Chondrocyte (in vitro differentiated cells): ENCODE measurements around the gene COL1A1. TPM values are rescaled to one million over a fixed set of nuclear protein-coding genes. Genes with fewer than 3 reads are reported as not detected.

Experiments used
- DNase-seq: peaks from one replicate; pipeline ENCODE4 v3.0.0; 2021; ENCODE audit warnings: mixed read lengths, low spot score
- H3K27ac Mint-ChIP-seq: one replicate; pipeline ENCODE4 v1.8.0; 2021; ENCODE audit warnings: mild to moderate bottlenecking, moderate library complexity, mixed read lengths; ENCODE audit not compliant: unreplicated experiment
- H3K27me3 Mint-ChIP-seq: 2 replicates; pipeline ENCODE4 v1.8.0; 2021; ENCODE audit warnings: low read depth, mixed read lengths
- H3K36me3 Mint-ChIP-seq: 2 replicates; pipeline ENCODE4 v1.8.0; 2021; ENCODE audit warnings: low read depth, mixed read lengths
- H3K4me1 Mint-ChIP-seq: 2 replicates; pipeline ENCODE4 v1.8.0; 2021; ENCODE audit warnings: low read depth, mild to moderate bottlenecking, mixed read lengths
- H3K4me3 Mint-ChIP-seq: one replicate; pipeline ENCODE4 v1.8.0; 2021; ENCODE audit warnings: mild to moderate bottlenecking, moderate library complexity, mixed read lengths; ENCODE audit not compliant: unreplicated experiment
- H3K9me3 Mint-ChIP-seq: 2 replicates; pipeline ENCODE4 v1.8.0; 2021; ENCODE audit warnings: low read depth, mixed read lengths
- CTCF ChIP-seq: fragments of 200-600 bp; sonication (generic); IDR thresholded peaks from 2 replicates; pipeline ENCODE4 v1.5.0; 2021; ENCODE audit warnings: antibody characterized with exemption, mild to moderate bottlenecking, moderate library complexity
- total RNA-seq: library from RNA; stranded (reverse); gene quantifications from 3 replicates; pipeline ENCODE4 v1.2.1, GENCODE V29; 2021

The COL1A1 gene
- total RNA-seq, 1 donor from 2014 or later = 35,333 TPM

- H3K27me3 Mint-ChIP-seq = no peaks in the 10 kb centered on the region
- no peaks in the 10 kb centered on the region for H3K9me3 Mint-ChIP-seq
- peaks cover 78% of the 10 kb centered on the region for H3K4me1 Mint-ChIP-seq
- peak overlapping the region; percentile 99 for H3K27ac Mint-ChIP-seq
- no peak overlapping the region for H3K4me3 Mint-ChIP-seq
- H3K36me3 Mint-ChIP-seq = peaks cover 7% of the 10 kb centered on the region
- no peak for DNase-seq
- no peak for TF ChIP-seq CTCF
These were observed 26.2 kb downstream of the COL1A1 start for GRCh38 chr17:50175035-50175807.

GRCh38 chr17:50174444-50174843, 27.0 kb downstream of the COL1A1 start:
- H3K27me3 Mint-ChIP-seq = no peaks in the 10 kb centered on the region
- H3K36me3 Mint-ChIP-seq = peaks cover 7% of the 10 kb centered on the region
- no peak for DNase-seq
- no peak for TF ChIP-seq CTCF
- H3K4me1 Mint-ChIP-seq = peaks cover 76% of the 10 kb centered on the region
- H3K9me3 Mint-ChIP-seq = no peaks in the 10 kb centered on the region
- H3K27ac Mint-ChIP-seq = peak overlapping the region; percentile 99
- H3K4me3 Mint-ChIP-seq = no peak overlapping the region

- peak overlapping the region; percentile 19 for H3K4me3 Mint-ChIP-seq
- peak overlapping the region; percentile 96 for H3K27ac Mint-ChIP-seq
- peaks cover 7% of the 10 kb centered on the region for H3K36me3 Mint-ChIP-seq
- H3K9me3 Mint-ChIP-seq = no peaks in the 10 kb centered on the region
- DNase-seq = no peak
- peaks cover 76% of the 10 kb centered on the region for H3K4me1 Mint-ChIP-seq
- no peak for TF ChIP-seq CTCF
- no peaks in the 10 kb centered on the region for H3K27me3 Mint-ChIP-seq
These were observed 28.0 kb downstream of the COL1A1 start for GRCh38 chr17:50173335-50173941.

- H3K27ac Mint-ChIP-seq = peak overlapping the region; percentile 96
- H3K36me3 Mint-ChIP-seq = peaks cover 7% of the 10 kb centered on the region
- no peaks in the 10 kb centered on the region for H3K9me3 Mint-ChIP-seq
- no peak for DNase-seq
- peak overlapping the region; percentile 19 for H3K4me3 Mint-ChIP-seq
- H3K4me1 Mint-ChIP-seq = peaks cover 71% of the 10 kb centered on the region
- H3K27me3 Mint-ChIP-seq = no peaks in the 10 kb centered on the region
- no peak for TF ChIP-seq CTCF
These were observed 28.5 kb downstream of the COL1A1 start for GRCh38 chr17:50172936-50173334.

GRCh38 chr17:50172130-50172529, 29.3 kb downstream of the COL1A1 start:
- Mint-ChIP-seq H3K9me3 (no peaks in the 10 kb centered on the region), H3K36me3 (peaks cover 7% of the 10 kb centered on the region), H3K4me3 (no peak overlapping the region), H3K27ac (peak overlapping the region; percentile 32), H3K27me3 (no peaks in the 10 kb centered on the region), H3K4me1 (peaks cover 63% of the 10 kb centered on the region)
- TF ChIP-seq CTCF = no peak
- no peak for DNase-seq
